BLaER1 (cell line): Measurements from ENCODE around the gene ZNF516.

ENCODE experiments used
- H3K27ac ChIP-seq: shearing (Covaris generic); formaldehyde crosslinking; 2 replicates; pipeline ENCODE4 v1.8.1; 2022
- H3K27me3 ChIP-seq: shearing (Covaris generic); formaldehyde crosslinking; 2 replicates; pipeline ENCODE4 v1.8.1; 2022
- H3K36me3 ChIP-seq: shearing (Covaris generic); formaldehyde crosslinking; 2 replicates; pipeline ENCODE4 v1.8.1; 2022
- H3K4me1 ChIP-seq: shearing (Covaris generic); formaldehyde crosslinking; 2 replicates; pipeline ENCODE4 v1.8.1; 2022
- H3K4me2 ChIP-seq: shearing (Covaris generic); formaldehyde crosslinking; 2 replicates; pipeline ENCODE4 v1.8.1; 2022
- H3K4me3 ChIP-seq: shearing (Covaris generic); formaldehyde crosslinking; 2 replicates; pipeline ENCODE4 v1.8.1; 2022
- H3K9ac ChIP-seq: shearing (Covaris generic); formaldehyde crosslinking; 2 replicates; pipeline ENCODE4 v1.8.1; 2022
- H3K9me3 ChIP-seq: shearing (Covaris generic); formaldehyde crosslinking; 2 replicates; pipeline ENCODE4 v1.8.1; 2022
- H4K20me1 ChIP-seq: shearing (Covaris generic); formaldehyde crosslinking; 2 replicates; pipeline ENCODE4 v1.8.1; 2022
- Cebpa-rat ChIP-seq: shearing (Covaris generic); IDR thresholded peaks from 2 replicates; pipeline ENCODE4 v1.8.1; 2022

Gene ZNF516

GRCh38 chr18:76386071-76386470 is 109.0 kb downstream of the ZNF516 start:
- Histone ChIP-seq H4K20me1 (peaks cover 95% of the 10 kb centered on the region), H3K4me3 (no peak overlapping the region), H3K27ac (no peak overlapping the region), H3K9me3 (peaks cover 15% of the 10 kb centered on the region), H3K4me2 (peak overlapping the region; percentile 73), H3K4me1 (peaks cover 55% of the 10 kb centered on the region), H3K9ac (no peak overlapping the region), H3K36me3 (peaks cover 56% of the 10 kb centered on the region), H3K27me3 (no peaks in the 10 kb centered on the region)
- no peak for TF ChIP-seq Cebpa-rat

- no peak overlapping the region for H3K9ac ChIP-seq
- H4K20me1 ChIP-seq = peaks cover 95% of the 10 kb centered on the region
- TF ChIP-seq Cebpa-rat = no peak
- H3K4me3 ChIP-seq = no peak overlapping the region
- H3K27me3 ChIP-seq = no peaks in the 10 kb centered on the region
- H3K4me1 ChIP-seq = peaks cover 53% of the 10 kb centered on the region
- no peak overlapping the region for H3K4me2 ChIP-seq
- H3K36me3 ChIP-seq = peaks cover 56% of the 10 kb centered on the region
- H3K27ac ChIP-seq = no peak overlapping the region
- peaks cover 19% of the 10 kb centered on the region for H3K9me3 ChIP-seq
Observed at GRCh38 chr18:76385681-76385975, 109.4 kb downstream of the ZNF516 start.

DNA sequence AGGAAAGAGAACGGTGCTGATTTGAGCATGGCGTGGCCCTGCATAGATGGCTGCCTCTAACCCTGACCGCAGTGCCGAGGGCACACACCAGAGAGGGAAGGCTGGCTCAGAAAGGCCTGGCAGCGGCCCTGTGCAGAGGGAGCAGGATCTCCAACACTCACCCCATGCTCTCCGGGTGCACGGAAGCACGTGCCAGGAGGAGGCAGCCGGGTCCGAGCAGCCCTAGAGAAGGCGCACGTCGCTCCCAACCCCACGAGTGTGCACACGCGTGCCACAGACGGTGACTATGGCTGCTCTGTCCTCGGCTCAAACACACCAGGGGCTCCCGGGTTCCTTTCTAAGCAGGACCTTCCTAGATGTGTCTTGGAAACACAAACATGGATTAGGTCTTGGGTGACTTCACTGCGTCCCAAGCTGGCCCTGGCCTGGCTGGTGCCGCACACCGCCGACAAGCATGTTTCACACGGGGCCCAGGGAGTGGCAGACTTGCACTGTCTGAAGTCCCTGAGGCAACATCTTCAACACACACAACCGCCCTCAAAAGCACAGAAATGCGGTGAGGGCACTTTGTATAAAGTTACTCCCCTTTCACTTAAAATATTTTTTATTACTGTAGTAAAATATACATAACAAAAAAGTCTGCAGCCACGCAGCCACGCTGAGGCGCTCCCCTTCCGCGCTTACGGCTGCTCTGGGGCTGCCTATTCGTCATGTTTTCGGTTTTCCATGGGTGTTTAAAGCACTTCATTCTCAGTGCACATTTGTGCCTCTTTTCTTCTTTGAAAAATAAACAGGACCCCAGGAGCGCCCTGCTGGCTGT is 110.0 kb downstream of the ZNF516 start:
- Histone ChIP-seq H3K9ac (no peak overlapping the region), H3K27ac (no peak overlapping the region), H3K4me1 (peaks cover 48% of the 10 kb centered on the region), H3K4me2 (no peak overlapping the region), H4K20me1 (peaks cover 95% of the 10 kb centered on the region), H3K27me3 (no peaks in the 10 kb centered on the region), H3K9me3 (peaks cover 21% of the 10 kb centered on the region), H3K36me3 (peaks cover 58% of the 10 kb centered on the region), H3K4me3 (no peak overlapping the region)
- no peak for TF ChIP-seq Cebpa-rat

DNA sequence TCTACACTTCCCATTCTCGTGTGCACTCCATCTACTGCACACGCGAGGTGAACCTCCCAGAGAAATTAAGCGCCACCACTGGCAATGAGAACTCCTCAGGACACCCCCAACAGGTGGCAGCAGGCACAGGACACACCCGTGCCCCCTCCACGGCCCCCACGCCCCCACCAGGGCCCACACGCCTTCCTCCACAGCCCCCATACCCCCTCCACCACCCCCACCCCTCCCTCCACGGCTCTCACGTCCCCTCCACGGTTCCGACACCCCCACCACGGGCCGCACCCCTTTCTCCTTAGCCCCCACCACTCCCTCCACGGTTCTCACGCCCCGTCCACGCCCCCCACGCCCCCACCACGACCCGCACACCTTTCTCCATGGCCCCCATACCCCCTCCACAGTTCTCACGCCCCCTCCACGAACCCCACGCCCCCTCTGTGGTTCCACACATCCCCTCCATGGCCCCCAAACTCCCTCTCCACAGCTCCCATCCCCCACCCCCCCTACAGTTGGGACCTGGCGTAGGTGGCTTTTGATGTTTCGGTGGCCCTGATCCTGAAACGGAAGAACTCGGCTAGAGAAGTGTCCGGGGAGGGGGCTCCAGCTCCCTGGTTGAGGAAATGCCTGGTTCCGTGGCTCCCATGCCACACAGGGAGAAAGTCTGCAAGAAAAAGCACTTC is 110.8 kb downstream of the ZNF516 start:
- no peaks in the 10 kb centered on the region for H3K27me3 ChIP-seq
- no peak overlapping the region for H3K4me2 ChIP-seq
- H3K9me3 ChIP-seq = peaks cover 23% of the 10 kb centered on the region
- TF ChIP-seq Cebpa-rat = no peak
- H3K4me3 ChIP-seq = no peak overlapping the region
- H3K9ac ChIP-seq = no peak overlapping the region
- no peak overlapping the region for H3K27ac ChIP-seq
- H3K4me1 ChIP-seq = peaks cover 40% of the 10 kb centered on the region
- H4K20me1 ChIP-seq = peaks cover 95% of the 10 kb centered on the region
- H3K36me3 ChIP-seq = peaks cover 65% of the 10 kb centered on the region

DNA sequence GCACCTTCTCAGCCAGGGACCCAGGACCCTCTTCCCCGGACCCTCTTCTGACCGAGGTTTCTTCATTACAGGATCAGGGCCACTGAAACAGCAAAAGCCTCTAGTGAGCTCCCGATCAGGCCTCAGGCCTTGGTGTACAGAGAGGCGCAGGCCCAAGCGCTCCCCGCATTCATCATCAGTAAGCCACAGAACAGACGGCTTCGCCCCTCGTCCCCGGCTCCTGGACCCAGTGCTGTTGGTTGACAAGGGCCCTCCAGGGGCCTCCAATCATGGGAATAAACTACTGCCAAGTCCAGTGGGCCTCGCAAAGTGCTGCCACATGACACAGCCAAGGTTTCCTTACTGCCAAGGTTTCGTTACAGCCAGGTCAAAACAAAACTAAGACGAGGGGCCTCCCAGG is 111.4 kb downstream of the ZNF516 start:
- no peak overlapping the region for H3K4me2 ChIP-seq
- H3K27ac ChIP-seq = no peak overlapping the region
- H3K36me3 ChIP-seq = peaks cover 65% of the 10 kb centered on the region
- no peak overlapping the region for H3K4me3 ChIP-seq
- no peak overlapping the region for H3K9ac ChIP-seq
- H3K9me3 ChIP-seq = peaks cover 17% of the 10 kb centered on the region
- TF ChIP-seq Cebpa-rat = no peak
- no peaks in the 10 kb centered on the region for H3K27me3 ChIP-seq
- peaks cover 95% of the 10 kb centered on the region for H4K20me1 ChIP-seq
- H3K4me1 ChIP-seq = peaks cover 34% of the 10 kb centered on the region

DNA sequence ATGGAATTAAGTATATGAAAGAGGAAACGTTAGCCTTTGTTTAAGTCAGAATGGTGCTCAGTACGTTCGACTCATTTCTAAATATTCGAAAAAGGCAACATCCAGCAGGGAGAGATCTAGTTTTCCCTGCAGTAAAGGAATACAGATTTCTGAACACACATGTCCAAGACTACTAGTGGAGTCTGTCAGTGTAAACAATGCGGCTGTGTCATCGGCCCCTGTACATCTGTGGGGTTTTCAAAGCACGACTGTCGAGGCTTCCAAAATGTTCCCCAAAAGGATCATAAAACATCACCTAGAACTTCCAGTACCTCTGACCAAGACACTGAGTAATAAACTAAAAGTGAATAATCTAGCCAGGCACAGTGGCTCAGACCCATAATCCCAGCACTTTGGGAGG is 112.8 kb downstream of the ZNF516 start:
- H3K4me1 ChIP-seq = peaks cover 20% of the 10 kb centered on the region
- peaks cover 95% of the 10 kb centered on the region for H4K20me1 ChIP-seq

GRCh38 chr18:76380791-76381405 is 114.1 kb downstream of the ZNF516 start:
- H3K4me2 ChIP-seq = no peak overlapping the region
- no peak overlapping the region for H3K27ac ChIP-seq

More for the DNA sequence above, 112.8 kb downstream of the ZNF516 start:
- no peak overlapping the region for H3K9ac ChIP-seq
- peaks cover 9% of the 10 kb centered on the region; the same call in 1 of the 2 replicates for H3K9me3 ChIP-seq
- no peaks in the 10 kb centered on the region for H3K27me3 ChIP-seq
- no peak overlapping the region for H3K4me3 ChIP-seq
- TF ChIP-seq Cebpa-rat = no peak
- no peak overlapping the region for H3K4me2 ChIP-seq
- H3K36me3 ChIP-seq = peaks cover 69% of the 10 kb centered on the region
- no peak overlapping the region for H3K27ac ChIP-seq

GRCh38 chr18:76380127-76380729 is 114.8 kb downstream of the ZNF516 start:
- Histone ChIP-seq H3K27ac (no peak overlapping the region), H4K20me1 (peaks cover 95% of the 10 kb centered on the region), H3K4me1 (peaks cover 14% of the 10 kb centered on the region), H3K27me3 (no peaks in the 10 kb centered on the region), H3K9ac (no peak overlapping the region), H3K4me2 (no peak overlapping the region), H3K4me3 (no peak overlapping the region), H3K36me3 (peaks cover 77% of the 10 kb centered on the region), H3K9me3 (peaks cover 9% of the 10 kb centered on the region; the same call in 1 of the 2 replicates)
- no peak for TF ChIP-seq Cebpa-rat

More at GRCh38 chr18:76380791-76381405, 114.1 kb downstream of the ZNF516 start:
- Histone ChIP-seq H3K36me3 (peaks cover 77% of the 10 kb centered on the region), H3K4me1 (peaks cover 9% of the 10 kb centered on the region), H3K27me3 (no peaks in the 10 kb centered on the region), H3K4me3 (no peak overlapping the region), H3K9me3 (peaks cover 9% of the 10 kb centered on the region; the same call in 1 of the 2 replicates), H4K20me1 (peaks cover 95% of the 10 kb centered on the region), H3K9ac (no peak overlapping the region)
- TF ChIP-seq Cebpa-rat = no peak

DNA sequence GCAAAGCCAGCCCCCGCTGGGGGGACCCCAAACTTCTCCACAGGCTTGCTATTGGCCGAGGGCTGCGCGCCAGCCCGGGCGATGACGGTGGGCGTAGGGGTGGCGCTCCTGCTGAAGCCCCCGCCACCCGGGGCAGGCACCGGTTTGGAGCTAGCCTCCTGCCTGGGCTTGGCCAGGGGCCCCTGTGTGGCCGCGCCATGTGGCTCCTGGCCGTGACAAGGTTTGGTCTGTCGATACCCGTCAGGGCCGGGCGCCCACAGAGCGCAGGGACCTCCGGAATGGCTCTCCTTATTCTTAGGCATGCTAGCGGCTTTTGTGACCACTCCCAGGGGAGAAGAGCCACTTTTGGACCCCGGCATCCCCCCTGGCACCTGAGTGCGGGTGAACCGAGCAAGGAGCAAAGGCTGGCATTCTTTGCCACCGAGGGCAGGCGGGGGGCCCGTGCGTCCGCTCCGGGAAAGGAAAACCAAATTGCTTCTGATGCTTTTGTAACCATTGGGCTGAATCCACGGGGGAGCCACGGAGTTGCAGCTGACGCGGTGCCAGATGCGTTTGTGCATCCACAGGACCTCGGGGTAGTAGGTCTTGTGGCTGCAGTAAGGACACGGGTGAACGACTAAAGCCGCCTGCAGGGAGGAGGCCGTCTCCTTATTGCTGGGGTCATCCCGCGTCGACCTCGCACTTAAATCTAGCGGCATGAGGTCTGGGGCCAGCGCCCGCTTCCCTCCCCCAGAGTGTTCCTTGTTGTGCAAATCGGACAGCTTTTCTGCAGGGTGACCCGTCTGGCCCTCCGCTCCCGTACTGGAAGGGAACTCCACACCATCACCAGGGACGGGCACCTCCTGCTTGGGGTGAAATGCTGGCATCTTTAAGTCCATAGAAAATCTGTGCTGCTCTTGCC is 115.6 kb downstream of the ZNF516 start:
- H4K20me1 ChIP-seq = peaks cover 96% of the 10 kb centered on the region
- H3K4me1 ChIP-seq = peaks cover 17% of the 10 kb centered on the region
- H3K36me3 ChIP-seq = peaks cover 73% of the 10 kb centered on the region
- H3K9me3 ChIP-seq = peaks cover 9% of the 10 kb centered on the region; the same call in 1 of the 2 replicates
- TF ChIP-seq Cebpa-rat = no peak
- H3K4me3 ChIP-seq = no peak overlapping the region
- no peak overlapping the region for H3K27ac ChIP-seq
- H3K9ac ChIP-seq = no peak overlapping the region
- no peaks in the 10 kb centered on the region for H3K27me3 ChIP-seq
- H3K4me2 ChIP-seq = no peak overlapping the region
